ENCODE results near the gene PDE10A.

DNA sequence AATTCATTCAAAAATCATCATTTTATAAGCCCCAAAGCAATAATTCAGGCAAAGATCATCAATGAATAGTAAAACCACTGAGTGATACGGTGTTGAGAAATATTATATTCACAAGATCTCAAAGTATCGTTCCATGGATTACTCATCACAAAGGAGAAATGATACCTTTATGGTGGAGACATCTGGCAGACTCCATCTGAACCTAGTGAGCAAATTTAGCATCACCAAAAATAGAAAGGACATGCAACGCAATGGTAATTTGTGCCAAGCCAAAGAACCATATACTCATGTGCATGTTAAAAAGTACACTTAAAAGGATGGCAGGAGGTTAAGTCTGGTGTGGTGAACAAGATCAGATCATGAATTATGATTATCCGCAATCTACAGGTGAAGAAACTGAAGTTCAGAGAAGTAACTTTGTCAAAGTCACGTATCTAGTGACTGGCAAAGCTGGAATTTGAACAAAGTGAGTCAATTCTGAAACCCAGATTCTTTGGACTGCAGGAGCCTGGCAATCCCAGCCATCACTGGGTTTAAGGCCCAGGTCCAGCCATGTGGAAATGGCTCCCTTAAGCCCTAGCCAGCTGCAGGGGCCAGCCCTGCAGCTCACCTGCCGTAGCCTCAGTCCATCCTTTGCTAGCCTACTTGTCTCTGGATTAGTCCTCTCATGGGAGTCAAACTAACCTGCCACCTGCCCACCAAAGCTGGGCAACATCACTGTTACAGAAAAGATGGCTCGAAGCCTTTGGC lies 68.3 kb downstream of the PDE10A start:
- TF ChIP-seq EP300 (IDR thresholded peaks at IDR 0.05) (no peak), POLR2A (IDR thresholded peaks at IDR 0.05) (no peak)
- TF ChIP-seq, protein P1, sequence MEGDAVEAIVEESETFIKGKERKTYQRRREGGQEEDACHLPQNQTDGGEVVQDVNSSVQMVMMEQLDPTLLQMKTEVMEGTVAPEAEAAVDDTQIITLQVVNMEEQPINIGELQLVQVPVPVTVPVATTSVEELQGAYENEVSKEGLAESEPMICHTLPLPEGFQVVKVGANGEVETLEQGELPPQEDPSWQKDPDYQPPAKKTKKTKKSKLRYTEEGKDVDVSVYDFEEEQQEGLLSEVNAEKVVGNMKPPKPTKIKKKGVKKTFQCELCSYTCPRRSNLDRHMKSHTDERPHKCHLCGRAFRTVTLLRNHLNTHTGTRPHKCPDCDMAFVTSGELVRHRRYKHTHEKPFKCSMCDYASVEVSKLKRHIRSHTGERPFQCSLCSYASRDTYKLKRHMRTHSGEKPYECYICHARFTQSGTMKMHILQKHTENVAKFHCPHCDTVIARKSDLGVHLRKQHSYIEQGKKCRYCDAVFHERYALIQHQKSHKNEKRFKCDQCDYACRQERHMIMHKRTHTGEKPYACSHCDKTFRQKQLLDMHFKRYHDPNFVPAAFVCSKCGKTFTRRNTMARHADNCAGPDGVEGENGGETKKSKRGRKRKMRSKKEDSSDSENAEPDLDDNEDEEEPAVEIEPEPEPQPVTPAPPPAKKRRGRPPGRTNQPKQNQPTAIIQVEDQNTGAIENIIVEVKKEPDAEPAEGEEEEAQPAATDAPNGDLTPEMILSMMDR (IDR thresholded peaks at IDR 0.05) = no peak

Data from ovary (tissue), 3 donors.